Stomach smooth muscle (tissue), 2 donors: ENCODE results near the gene CPNE5.
"Not testable (repeated sequence)": the region's sequence is repeated elsewhere in the genome, so short reads cannot be mapped to it uniquely, and the experiment has no call there.

Experiments used
- H3K27ac ChIP-seq: one replicate; pipeline ENCODE4 v1.7.0; 2013; ENCODE audit warnings: mild to moderate bottlenecking, low read length, inconsistent platforms
- H3K27me3 ChIP-seq, 2 donors: one replicate each; pipeline ENCODE4 v1.7.0; 2013; ENCODE audit warnings: low read length in 2 of 2; ENCODE audit not compliant: insufficient read depth in 2 of 2, control insufficient read depth in 1 of 2
- H3K36me3 ChIP-seq, 2 donors: one replicate each; pipeline ENCODE4 v1.7.0; 2013; ENCODE audit warnings: low read length in 2 of 2; ENCODE audit not compliant: control insufficient read depth in 2 of 2, insufficient read depth in 2 of 2
- H3K4me1 ChIP-seq: one replicate; pipeline ENCODE4 v1.7.0; 2013; ENCODE audit warnings: low read length; ENCODE audit not compliant: control insufficient read depth, insufficient read depth
- H3K4me3 ChIP-seq, 2 donors: one replicate each; pipeline ENCODE4 v1.7.0; 2013; ENCODE audit warnings: low read length in 2 of 2
- H3K9ac ChIP-seq, 2 donors: one replicate each; pipeline ENCODE4 v1.7.0; 2013; ENCODE audit warnings: low read length in 2 of 2, mild to moderate bottlenecking in 1 of 2
- H3K9me3 ChIP-seq, 2 donors: one replicate each; pipeline ENCODE4 v1.7.0; 2013; ENCODE audit warnings: low read length in 2 of 2; ENCODE audit not compliant: control insufficient read depth in 2 of 2
- donor health status: healthy.
- donor health status: Pancreatic carcinoma.

The CPNE5 gene

GRCh38 chr6:36704961-36705577 lies 134.2 kb downstream of the CPNE5 start:
- not testable (repeated sequence) for H3K27ac ChIP-seq, H3K36me3 ChIP-seq, H3K27me3 ChIP-seq, H3K4me3 ChIP-seq, H3K9me3 ChIP-seq, H3K9ac ChIP-seq, H3K4me1 ChIP-seq

- no peaks in the 10 kb centered on the region for H3K27me3 ChIP-seq
- H3K9me3 ChIP-seq: no peaks in the 10 kb centered on the region
- no peaks in the 10 kb centered on the region for H3K36me3 ChIP-seq
- no peak overlapping the region for H3K4me3 ChIP-seq
- H3K27ac ChIP-seq: no peak overlapping the region
- no peaks in the 10 kb centered on the region for H3K4me1 ChIP-seq
- H3K9ac ChIP-seq: no peak overlapping the region
These were observed 135.3 kb downstream of the CPNE5 start for GRCh38 chr6:36703982-36704381.

GRCh38 chr6:36703081-36703606 lies 136.1 kb downstream of the CPNE5 start:
- H3K4me3 ChIP-seq: no peak overlapping the region
- H3K9me3 ChIP-seq: no peaks in the 10 kb centered on the region
- no peak overlapping the region for H3K9ac ChIP-seq
- no peak overlapping the region for H3K27ac ChIP-seq
- H3K36me3 ChIP-seq: no peaks in the 10 kb centered on the region
- H3K4me1 ChIP-seq: no peaks in the 10 kb centered on the region
- no peaks in the 10 kb centered on the region for H3K27me3 ChIP-seq

GRCh38 chr6:36702656-36703055 lies 136.6 kb downstream of the CPNE5 start:
- H3K9ac ChIP-seq: no peak overlapping the region
- no peaks in the 10 kb centered on the region for H3K27me3 ChIP-seq
- no peak overlapping the region for H3K4me3 ChIP-seq
- H3K9me3 ChIP-seq: no peaks in the 10 kb centered on the region
- no peaks in the 10 kb centered on the region for H3K4me1 ChIP-seq
- H3K36me3 ChIP-seq: no peaks in the 10 kb centered on the region
- no peak overlapping the region for H3K27ac ChIP-seq

- Histone ChIP-seq H3K9me3 (no peaks in the 10 kb centered on the region), H3K9ac (no peak overlapping the region), H3K27me3 (no peaks in the 10 kb centered on the region), H3K27ac (no peak overlapping the region), H3K36me3 (no peaks in the 10 kb centered on the region), H3K4me3 (no peak overlapping the region), H3K4me1 (no peaks in the 10 kb centered on the region)
These were observed 137.7 kb downstream of the CPNE5 start for GRCh38 chr6:36701401-36701991.

GRCh38 chr6:36700831-36701230 lies 138.4 kb downstream of the CPNE5 start:
- Histone ChIP-seq H3K27me3 (no peaks in the 10 kb centered on the region), H3K4me3 (no peak overlapping the region), H3K36me3 (no peaks in the 10 kb centered on the region), H3K27ac (no peak overlapping the region), H3K4me1 (no peaks in the 10 kb centered on the region), H3K9ac (no peak overlapping the region), H3K9me3 (no peaks in the 10 kb centered on the region)

GRCh38 chr6:36700071-36700812 lies 139.0 kb downstream of the CPNE5 start:
- H3K9me3 ChIP-seq: no peaks in the 10 kb centered on the region

GRCh38 chr6:36699348-36699747 lies 139.9 kb downstream of the CPNE5 start:
- Histone ChIP-seq H3K9ac (no peak overlapping the region), H3K9me3 (no peaks in the 10 kb centered on the region), H3K27me3 (no peaks in the 10 kb centered on the region), H3K4me3 (no peak overlapping the region), H3K4me1 (no peaks in the 10 kb centered on the region), H3K27ac (no peak overlapping the region), H3K36me3 (no peaks in the 10 kb centered on the region)

More at GRCh38 chr6:36700071-36700812, 139.0 kb downstream of the CPNE5 start:
- Histone ChIP-seq H3K9ac (no peak overlapping the region), H3K27me3 (no peaks in the 10 kb centered on the region), H3K4me1 (no peaks in the 10 kb centered on the region), H3K36me3 (no peaks in the 10 kb centered on the region), H3K4me3 (no peak overlapping the region), H3K27ac (no peak overlapping the region)

- H3K27me3 ChIP-seq: no peaks in the 10 kb centered on the region
- no peak overlapping the region for H3K9ac ChIP-seq
- H3K27ac ChIP-seq: no peak overlapping the region
- H3K36me3 ChIP-seq: no peaks in the 10 kb centered on the region
- no peak overlapping the region for H3K4me3 ChIP-seq
- no peaks in the 10 kb centered on the region for H3K9me3 ChIP-seq
- H3K4me1 ChIP-seq: no peaks in the 10 kb centered on the region
These were observed 140.4 kb downstream of the CPNE5 start for GRCh38 chr6:36698871-36699271.

- Histone ChIP-seq H3K27ac (no peak overlapping the region), H3K9me3 (no peaks in the 10 kb centered on the region), H3K4me1 (no peaks in the 10 kb centered on the region), H3K4me3 (no peak overlapping the region), H3K27me3 (no peaks in the 10 kb centered on the region), H3K36me3 (no peaks in the 10 kb centered on the region), H3K9ac (no peak overlapping the region)
These were observed 141.0 kb downstream of the CPNE5 start for GRCh38 chr6:36698196-36698595.

- peaks cover 2% of the 10 kb centered on the region for H3K4me1 ChIP-seq
- no peaks in the 10 kb centered on the region for H3K27me3 ChIP-seq
- no peaks in the 10 kb centered on the region for H3K36me3 ChIP-seq
- no peaks in the 10 kb centered on the region for H3K9me3 ChIP-seq
- H3K4me3 ChIP-seq: no peak within 1 kb of the TSS
- H3K9ac ChIP-seq: no peak within 1 kb of the TSS
- no peak within 1 kb of the TSS for H3K27ac ChIP-seq
These were observed 141.8 kb downstream of the CPNE5 start, which contains the start of gene RAB44 for GRCh38 chr6:36697481-36697903. TSS of gene RAB44 (plus strand) at chr6:36697826. CDS start at chr6:36704236, 6,410 bp downstream.
